Measurements from ENCODE around the gene FKBP2.

GRCh38 chr11:64258356-64258755, 17.5 kb downstream of the FKBP2 start:
- TF ChIP-seq SP1 (IDR thresholded peaks at IDR 0.05) (no peak), SP1 (CRISPR knock-in tag; IDR thresholded peaks at IDR 0.05) (no peak), REST (IDR thresholded peaks at IDR 0.05; ENCODE audit: borderline replicate concordance in 1 of 2, low read depth in 1 of 2, low read length in 2 of 2) (no peak), MAFG (CRISPR knock-in tag; IDR thresholded peaks at IDR 0.05) (no peak), ZNF660 (CRISPR knock-in tag; IDR thresholded peaks at IDR 0.05; ENCODE audit: borderline replicate concordance, low read depth) (no peak), MTERF4 (CRISPR knock-in tag; IDR thresholded peaks at IDR 0.05) (no peak), ZFP90 (CRISPR knock-in tag; IDR thresholded peaks at IDR 0.05; ENCODE audit: borderline replicate concordance) (no peak), POLR2AphosphoS5 (IDR thresholded peaks at IDR 0.05; ENCODE audit: low read depth, low read length) (no peak), SRF (IDR thresholded peaks at IDR 0.05; ENCODE audit: low read depth, low read length) (no peak), ZSCAN29 (CRISPR knock-in tag; conservative IDR thresholded peaks at IDR 0.05) (no peak), CTCF (CRISPR knock-in tag; IDR thresholded peaks at IDR 0.05) (no peak), CHD2 (IDR thresholded peaks at IDR 0.05; ENCODE audit: low read depth, low read length) (no peak)

Data from HepG2 (cell line).